ENCODE measurements around the gene C1orf174.

- TF ChIP-seq, protein P1, sequence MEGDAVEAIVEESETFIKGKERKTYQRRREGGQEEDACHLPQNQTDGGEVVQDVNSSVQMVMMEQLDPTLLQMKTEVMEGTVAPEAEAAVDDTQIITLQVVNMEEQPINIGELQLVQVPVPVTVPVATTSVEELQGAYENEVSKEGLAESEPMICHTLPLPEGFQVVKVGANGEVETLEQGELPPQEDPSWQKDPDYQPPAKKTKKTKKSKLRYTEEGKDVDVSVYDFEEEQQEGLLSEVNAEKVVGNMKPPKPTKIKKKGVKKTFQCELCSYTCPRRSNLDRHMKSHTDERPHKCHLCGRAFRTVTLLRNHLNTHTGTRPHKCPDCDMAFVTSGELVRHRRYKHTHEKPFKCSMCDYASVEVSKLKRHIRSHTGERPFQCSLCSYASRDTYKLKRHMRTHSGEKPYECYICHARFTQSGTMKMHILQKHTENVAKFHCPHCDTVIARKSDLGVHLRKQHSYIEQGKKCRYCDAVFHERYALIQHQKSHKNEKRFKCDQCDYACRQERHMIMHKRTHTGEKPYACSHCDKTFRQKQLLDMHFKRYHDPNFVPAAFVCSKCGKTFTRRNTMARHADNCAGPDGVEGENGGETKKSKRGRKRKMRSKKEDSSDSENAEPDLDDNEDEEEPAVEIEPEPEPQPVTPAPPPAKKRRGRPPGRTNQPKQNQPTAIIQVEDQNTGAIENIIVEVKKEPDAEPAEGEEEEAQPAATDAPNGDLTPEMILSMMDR (IDR thresholded peaks at IDR 0.05; ENCODE audit: low read length): no peak
- TF ChIP-seq EZH2 (IDR thresholded peaks at IDR 0.05; ENCODE audit: borderline replicate concordance, low read length): no peak
Measured at GRCh38 chr1:3932156-3932919, 32.3 kb upstream of the C1orf174 start.

Measured in OCI-LY1 (cell line).